ENCODE data around the gene CPT2.
"Not testable (repeated sequence)": the region's sequence is repeated elsewhere in the genome, so short reads cannot be mapped to it uniquely, and the experiment has no call there.

Gene CPT2

DNA sequence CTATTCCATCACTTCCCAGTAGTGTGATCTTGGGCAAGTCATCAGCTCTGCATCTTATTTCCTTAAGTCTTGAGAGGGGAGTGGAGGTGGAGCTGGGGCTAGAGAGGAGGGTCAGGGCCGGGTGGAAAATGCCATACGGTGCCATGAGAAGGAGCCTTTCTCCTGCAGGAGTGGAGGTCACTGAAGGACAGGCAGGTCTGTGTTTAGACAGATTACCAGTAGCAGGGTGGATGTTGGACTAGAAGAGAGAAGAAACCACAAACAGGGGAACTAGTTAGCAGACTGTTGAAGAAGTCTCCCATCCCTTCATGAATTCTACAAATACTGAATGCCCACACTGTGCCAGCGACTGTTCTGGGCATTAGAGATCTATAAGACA lies 13.9 kb upstream of the CPT2 start:
- DNase-seq (ENCODE audit: low read depth), result no peak

- no peak for DNase-seq (ENCODE audit: low read depth)
Measured at GRCh38 chr1:53183095-53183990, 13.3 kb upstream of the CPT2 start.

GRCh38 chr1:53185955-53186297 lies 10.7 kb upstream of the CPT2 start:
- not testable (repeated sequence) for DNase-seq (ENCODE audit: low read depth)

- DNase-seq (ENCODE audit: low read depth), result no peak
Measured at GRCh38 chr1:53186533-53186932, 10.1 kb upstream of the CPT2 start.

- no peak for DNase-seq (ENCODE audit: low read depth)
Measured at GRCh38 chr1:53187401-53187800, 9.2 kb upstream of the CPT2 start.

DNA sequence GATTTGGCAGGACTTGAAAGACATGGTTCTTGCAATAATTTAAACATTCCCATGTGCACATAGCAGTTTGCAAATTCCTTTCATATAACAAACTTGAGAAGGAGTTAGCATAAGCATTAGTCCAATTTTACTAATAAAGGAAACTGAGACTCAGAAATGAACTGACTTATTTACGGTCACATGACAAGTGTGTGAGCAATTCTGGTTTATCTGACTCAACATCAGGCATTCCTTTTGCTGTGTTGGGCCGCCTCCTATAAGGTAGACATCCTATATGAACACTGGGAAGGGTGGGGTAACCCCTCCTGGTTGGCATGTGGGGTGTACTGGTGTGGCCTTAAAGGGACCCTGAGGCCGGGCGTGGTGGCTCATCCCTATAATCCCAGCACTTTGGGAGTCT lies 8.5 kb upstream of the CPT2 start:
- DNase-seq (ENCODE audit: low read depth), result no peak

- DNase-seq (ENCODE audit: low read depth), result no peak
Measured at GRCh38 chr1:53189061-53189460, 7.6 kb upstream of the CPT2 start.

- no peak for DNase-seq (ENCODE audit: low read depth)
Measured at GRCh38 chr1:53190210-53190611, 6.4 kb upstream of the CPT2 start.

DNA sequence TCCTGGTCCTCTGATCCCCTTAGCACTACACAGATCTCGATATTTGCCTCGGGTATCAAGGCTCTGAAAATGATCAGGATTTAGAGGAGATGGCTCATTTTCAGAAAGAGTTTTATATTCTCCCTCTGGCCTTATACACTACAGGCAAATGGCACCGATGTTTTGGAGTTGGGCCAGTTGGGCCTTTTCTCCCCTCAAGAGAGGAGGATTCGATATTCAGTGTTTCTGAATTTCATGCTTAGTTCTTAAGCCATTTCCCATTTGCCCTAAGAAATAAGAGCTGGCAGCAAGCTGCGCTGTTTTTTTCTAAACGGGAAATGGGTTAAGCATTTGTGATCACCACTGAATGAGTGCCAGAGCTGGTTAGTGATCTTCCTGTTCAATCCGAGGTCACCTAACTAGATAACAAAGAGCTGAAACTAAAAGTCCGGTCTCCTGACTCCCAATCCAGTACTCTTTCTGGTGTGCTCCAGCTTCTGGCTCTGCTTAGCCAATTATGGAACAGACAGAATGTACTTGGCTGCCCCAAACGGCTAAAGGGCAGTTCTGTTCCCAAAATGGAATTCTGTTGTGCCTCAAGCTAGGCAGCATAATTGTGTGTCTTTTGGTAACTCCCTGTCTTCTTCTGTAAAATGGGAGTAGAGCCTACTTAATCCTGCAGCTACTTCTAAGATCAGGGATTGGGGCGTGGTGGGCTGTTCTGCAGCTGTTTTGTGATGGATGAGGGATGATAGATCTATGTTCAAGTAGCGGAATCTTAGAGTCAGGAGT lies 1.2 kb upstream of the CPT2 start:
- no peak for DNase-seq (ENCODE audit: low read depth)

- DNase-seq (ENCODE audit: low read depth), result no peak
Measured at GRCh38 chr1:53196017-53196484, 573 bp upstream of the CPT2 start.

GRCh38 chr1:53197291-53198200 lies 922 bp downstream of the CPT2 start:
- no peak for DNase-seq (ENCODE audit: low read depth)

DNA sequence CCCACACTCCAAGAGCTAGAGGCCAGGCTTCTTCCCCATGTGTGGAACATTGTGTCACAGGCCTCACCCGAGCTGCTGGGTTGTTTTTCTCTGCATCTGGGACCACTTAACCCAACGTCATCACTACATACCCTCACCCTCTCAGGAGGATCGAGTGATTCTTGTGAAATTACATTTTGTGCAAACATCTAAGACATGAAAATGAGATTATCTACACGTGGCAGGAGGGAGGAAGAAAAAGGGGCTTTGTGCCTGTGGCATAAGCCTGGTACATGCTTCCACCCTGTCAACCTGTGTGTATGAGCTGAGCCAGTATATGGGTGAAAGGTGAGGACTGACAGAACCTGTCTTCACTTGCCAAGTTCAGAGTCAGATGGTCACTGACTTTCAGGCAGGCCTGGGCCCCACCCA lies 1.6 kb downstream of the CPT2 start:
- DNase-seq (ENCODE audit: low read depth), result no peak

DNA sequence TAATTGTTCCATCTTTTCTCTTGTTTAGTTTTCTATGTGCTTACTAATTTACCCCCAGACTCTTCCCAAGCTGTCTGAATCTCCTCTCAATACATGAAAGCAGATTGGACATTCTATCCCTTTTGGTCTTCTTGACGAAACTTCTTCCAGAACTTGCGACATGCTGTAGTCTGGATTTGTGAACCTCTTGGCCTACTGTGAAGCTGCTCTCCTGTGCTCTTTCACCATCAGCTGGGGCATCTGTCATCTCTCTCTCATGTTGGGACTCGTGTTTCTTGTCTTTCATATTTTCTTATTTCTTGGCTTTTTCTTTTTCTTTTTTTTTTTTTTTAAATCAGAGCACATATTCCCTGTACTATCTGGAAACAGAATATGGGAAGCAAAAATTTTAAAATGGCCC lies 6.8 kb downstream of the CPT2 start:
- DNase-seq (ENCODE audit: low read depth), result no peak

- not testable (repeated sequence) for DNase-seq (ENCODE audit: low read depth)
Measured at GRCh38 chr1:53205496-53205895, 8.9 kb downstream of the CPT2 start.

GRCh38 chr1:53206083-53206685 lies 9.6 kb downstream of the CPT2 start:
- not testable (repeated sequence) for DNase-seq (ENCODE audit: low read depth)

GRCh38 chr1:53206735-53207379 lies 10.2 kb downstream of the CPT2 start:
- DNase-seq (ENCODE audit: low read depth), result no peak

DNA sequence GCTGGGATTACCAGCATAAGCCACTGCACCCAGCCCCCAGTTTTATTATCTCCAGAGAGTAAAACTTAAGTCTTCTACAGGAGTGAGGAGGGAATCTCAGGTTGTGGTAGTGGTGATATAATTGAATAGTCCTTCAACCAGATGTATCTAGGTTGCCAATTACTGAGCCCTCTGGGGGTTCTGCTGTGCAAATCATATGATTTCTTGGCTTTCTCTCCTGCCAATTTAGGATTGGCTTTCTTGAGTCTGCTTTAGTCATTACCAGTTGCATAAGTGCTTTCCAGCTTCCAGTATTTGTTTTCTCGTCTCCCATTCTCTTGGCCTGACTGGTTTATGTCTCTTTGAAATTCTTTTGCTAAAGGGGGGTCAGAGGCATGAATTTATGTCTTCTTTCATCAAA lies 11.1 kb downstream of the CPT2 start:
- DNase-seq (ENCODE audit: low read depth), result no peak

DNA sequence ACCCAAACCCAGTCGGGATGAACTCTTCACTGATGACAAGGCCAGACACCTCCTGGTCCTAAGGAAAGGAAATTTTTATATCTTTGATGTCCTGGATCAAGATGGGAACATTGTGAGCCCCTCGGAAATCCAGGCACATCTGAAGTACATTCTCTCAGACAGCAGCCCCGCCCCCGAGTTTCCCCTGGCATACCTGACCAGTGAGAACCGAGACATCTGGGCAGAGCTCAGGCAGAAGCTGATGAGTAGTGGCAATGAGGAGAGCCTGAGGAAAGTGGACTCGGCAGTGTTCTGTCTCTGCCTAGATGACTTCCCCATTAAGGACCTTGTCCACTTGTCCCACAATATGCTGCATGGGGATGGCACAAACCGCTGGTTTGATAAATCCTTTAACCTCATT lies 13.7 kb downstream of the CPT2 start:
- DNase-seq (ENCODE audit: low read depth), result no peak

- no peak for DNase-seq (ENCODE audit: low read depth)
Measured at GRCh38 chr1:53210954-53211353, 14.3 kb downstream of the CPT2 start.

DNA sequence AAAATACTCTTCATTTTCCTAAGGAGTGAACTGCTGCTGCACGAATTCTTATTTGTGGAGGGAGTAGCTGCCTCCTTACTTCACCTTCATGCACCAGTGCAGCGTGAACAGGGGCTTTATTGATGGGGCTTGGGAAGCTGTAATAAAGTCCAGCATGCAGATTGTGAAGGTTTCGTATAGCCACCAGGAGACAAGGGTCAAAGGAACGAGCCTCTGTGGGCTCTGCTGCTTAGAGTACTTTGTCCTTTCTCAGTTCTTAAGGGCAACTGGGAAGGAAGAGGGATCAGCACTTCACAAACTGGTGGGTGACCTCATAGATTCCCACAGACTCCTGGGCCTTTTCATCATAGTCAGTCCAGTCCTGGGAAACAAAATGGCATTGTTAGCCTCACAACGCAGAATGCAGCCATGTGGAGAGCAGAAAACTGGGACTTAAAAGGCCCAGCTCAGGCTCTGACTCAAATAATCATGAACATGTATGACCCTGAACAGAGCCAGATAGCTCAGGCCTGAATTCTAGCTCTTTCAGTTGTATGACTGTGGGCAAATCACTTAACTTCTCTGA lies 17.8 kb downstream of the CPT2 start:
- DNase-seq (ENCODE audit: low read depth), result no peak

GRCh38 chr1:53218201-53218600 lies 21.6 kb downstream of the CPT2 start:
- DNase-seq (ENCODE audit: low read depth), result no peak
